Neural cell (in vitro differentiated cells): Measurements from ENCODE around the gene SPECC1L.

Experiments used
- EP300 ChIP-seq: fragments of 450-650 bp; conservative IDR thresholded peaks from 2 replicates; pipeline ENCODE4 v1.6.1; 2014; ENCODE audit warnings: antibody characterized with exemption, mild to moderate bottlenecking, moderate library complexity; ENCODE audit not compliant: poor library complexity, severe bottlenecking
- EZH2 ChIP-seq: fragments of 200-600, 300-800 bp; shearing (Covaris generic), sonication (generic); IDR thresholded peaks from 2 replicates; pipeline ENCODE4 v1.6.1; 2014; ENCODE audit warnings: antibody characterized with exemption, low read length, borderline replicate concordance, mild to moderate bottlenecking; ENCODE audit not compliant: insufficient read depth, poor library complexity, severe bottlenecking
- MXI1 ChIP-seq: fragments of 450-650 bp; conservative IDR thresholded peaks from 2 replicates; pipeline ENCODE4 v1.6.1; 2014; ENCODE audit warnings: antibody characterized with exemption, mild to moderate bottlenecking; ENCODE audit not compliant: poor library complexity, severe bottlenecking
- POLR2AphosphoS5 ChIP-seq: IDR thresholded peaks from 2 replicates; pipeline ENCODE4 v1.6.1; 2012
- SMC3 ChIP-seq: fragments of 450-650 bp; conservative IDR thresholded peaks from 2 replicates; pipeline ENCODE4 v1.6.1; 2014; ENCODE audit warnings: antibody characterized with exemption, mild to moderate bottlenecking, moderate library complexity; ENCODE audit not compliant: poor library complexity
- TF ChIP-seq, protein P1 (sequence below): fragments of 450-650 bp; IDR thresholded peaks from 2 replicates; pipeline ENCODE4 v1.5.1; 2014; ENCODE audit warnings: antibody characterized with exemption, mild to moderate bottlenecking, moderate library complexity; ENCODE audit not compliant: poor library complexity, severe bottlenecking
- TF ChIP-seq, protein P2 (sequence below): IDR thresholded peaks from 2 replicates; pipeline ENCODE4 v1.6.1; 2012; ENCODE audit warnings: borderline replicate concordance

DNA sequence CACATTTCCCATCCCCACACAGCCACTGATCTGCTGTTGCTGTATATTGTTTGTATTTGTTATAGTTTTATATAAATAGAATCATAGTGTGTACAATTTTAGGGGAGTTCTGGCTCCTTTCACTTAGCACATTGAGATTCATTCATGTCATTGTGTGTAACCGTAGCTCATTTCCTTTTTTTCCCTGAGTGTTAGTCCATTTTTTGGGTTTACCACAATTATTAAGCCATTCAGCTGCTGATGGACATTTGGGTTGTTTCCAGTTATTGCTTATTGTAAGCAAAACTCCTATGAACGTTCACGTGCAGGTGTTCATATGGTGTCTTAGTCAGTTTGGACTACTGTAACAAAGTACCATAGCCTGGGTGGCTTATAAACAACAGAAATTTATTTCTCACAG, 123.2 kb downstream of the SPECC1L start:
- no peak for TF ChIP-seq EP300
- TF ChIP-seq, protein P1, sequence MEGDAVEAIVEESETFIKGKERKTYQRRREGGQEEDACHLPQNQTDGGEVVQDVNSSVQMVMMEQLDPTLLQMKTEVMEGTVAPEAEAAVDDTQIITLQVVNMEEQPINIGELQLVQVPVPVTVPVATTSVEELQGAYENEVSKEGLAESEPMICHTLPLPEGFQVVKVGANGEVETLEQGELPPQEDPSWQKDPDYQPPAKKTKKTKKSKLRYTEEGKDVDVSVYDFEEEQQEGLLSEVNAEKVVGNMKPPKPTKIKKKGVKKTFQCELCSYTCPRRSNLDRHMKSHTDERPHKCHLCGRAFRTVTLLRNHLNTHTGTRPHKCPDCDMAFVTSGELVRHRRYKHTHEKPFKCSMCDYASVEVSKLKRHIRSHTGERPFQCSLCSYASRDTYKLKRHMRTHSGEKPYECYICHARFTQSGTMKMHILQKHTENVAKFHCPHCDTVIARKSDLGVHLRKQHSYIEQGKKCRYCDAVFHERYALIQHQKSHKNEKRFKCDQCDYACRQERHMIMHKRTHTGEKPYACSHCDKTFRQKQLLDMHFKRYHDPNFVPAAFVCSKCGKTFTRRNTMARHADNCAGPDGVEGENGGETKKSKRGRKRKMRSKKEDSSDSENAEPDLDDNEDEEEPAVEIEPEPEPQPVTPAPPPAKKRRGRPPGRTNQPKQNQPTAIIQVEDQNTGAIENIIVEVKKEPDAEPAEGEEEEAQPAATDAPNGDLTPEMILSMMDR: no peak
- TF ChIP-seq, protein P2, sequence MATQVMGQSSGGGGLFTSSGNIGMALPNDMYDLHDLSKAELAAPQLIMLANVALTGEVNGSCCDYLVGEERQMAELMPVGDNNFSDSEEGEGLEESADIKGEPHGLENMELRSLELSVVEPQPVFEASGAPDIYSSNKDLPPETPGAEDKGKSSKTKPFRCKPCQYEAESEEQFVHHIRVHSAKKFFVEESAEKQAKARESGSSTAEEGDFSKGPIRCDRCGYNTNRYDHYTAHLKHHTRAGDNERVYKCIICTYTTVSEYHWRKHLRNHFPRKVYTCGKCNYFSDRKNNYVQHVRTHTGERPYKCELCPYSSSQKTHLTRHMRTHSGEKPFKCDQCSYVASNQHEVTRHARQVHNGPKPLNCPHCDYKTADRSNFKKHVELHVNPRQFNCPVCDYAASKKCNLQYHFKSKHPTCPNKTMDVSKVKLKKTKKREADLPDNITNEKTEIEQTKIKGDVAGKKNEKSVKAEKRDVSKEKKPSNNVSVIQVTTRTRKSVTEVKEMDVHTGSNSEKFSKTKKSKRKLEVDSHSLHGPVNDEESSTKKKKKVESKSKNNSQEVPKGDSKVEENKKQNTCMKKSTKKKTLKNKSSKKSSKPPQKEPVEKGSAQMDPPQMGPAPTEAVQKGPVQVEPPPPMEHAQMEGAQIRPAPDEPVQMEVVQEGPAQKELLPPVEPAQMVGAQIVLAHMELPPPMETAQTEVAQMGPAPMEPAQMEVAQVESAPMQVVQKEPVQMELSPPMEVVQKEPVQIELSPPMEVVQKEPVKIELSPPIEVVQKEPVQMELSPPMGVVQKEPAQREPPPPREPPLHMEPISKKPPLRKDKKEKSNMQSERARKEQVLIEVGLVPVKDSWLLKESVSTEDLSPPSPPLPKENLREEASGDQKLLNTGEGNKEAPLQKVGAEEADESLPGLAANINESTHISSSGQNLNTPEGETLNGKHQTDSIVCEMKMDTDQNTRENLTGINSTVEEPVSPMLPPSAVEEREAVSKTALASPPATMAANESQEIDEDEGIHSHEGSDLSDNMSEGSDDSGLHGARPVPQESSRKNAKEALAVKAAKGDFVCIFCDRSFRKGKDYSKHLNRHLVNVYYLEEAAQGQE: no peak
- no peak for TF ChIP-seq POLR2AphosphoS5
- TF ChIP-seq EZH2: no peak
- no peak for TF ChIP-seq MXI1
- no peak for TF ChIP-seq SMC3
